DMS 273 (cell line): ENCODE measurements around the gene DDAH2.

Source experiments
- DNase-seq: peaks from one replicate; lab custom pipeline; 2025; ENCODE audit not compliant: unreplicated experiment; lab: John Stamatoyannopoulos, UW

DDAH2 gene

GRCh38 chr6:31691564-31692108 lies 37.5 kb downstream of the DDAH2 start:
- no peak for DNase-seq

- no peak for DNase-seq
Measured at GRCh38 chr6:31691078-31691463, 38.0 kb downstream of the DDAH2 start.

- DNase-seq = no peak
Measured at GRCh38 chr6:31690231-31691077, 38.6 kb downstream of the DDAH2 start.

- DNase-seq = no peak
Measured at GRCh38 chr6:31689249-31690110, 39.6 kb downstream of the DDAH2 start.

- no peak for DNase-seq
Measured at GRCh38 chr6:31687860-31688693, 41.0 kb downstream of the DDAH2 start.

- DNase-seq = peak; percentile 30
Measured at GRCh38 chr6:31687321-31687720, 41.8 kb downstream of the DDAH2 start.

- DNase-seq = no peak
Measured at GRCh38 chr6:31686483-31686882, 42.6 kb downstream of the DDAH2 start.

GRCh38 chr6:31683591-31683990 lies 45.5 kb downstream of the DDAH2 start:
- DNase-seq = no peak

- DNase-seq = peak; percentile 76
Measured at GRCh38 chr6:31681135-31681671, 47.9 kb downstream of the DDAH2 start.

GRCh38 chr6:31680226-31681134 lies 48.6 kb downstream of the DDAH2 start, which contains the start of gene LY6G5C:
Gene LY6G5C (minus strand): TSS chr6:31681067. CDS start chr6:31680373, 694 bp downstream.
- DNase-seq = peak; percentile 87

- DNase-seq = no peak
Measured at GRCh38 chr6:31677955-31678354, 51.1 kb downstream of the DDAH2 start.
